MV-4-11 (cell line): Measurements from ENCODE around the gene CTSK.
"Not testable (repeated sequence)": the region's sequence is repeated elsewhere in the genome, so short reads cannot be mapped to it uniquely, and the experiment has no call there.

ENCODE experiments used
- DNase-seq: peaks from one replicate; lab custom pipeline; 2025; lab: John Stamatoyannopoulos, UW

The CTSK gene

GRCh38 chr1:150808121-150808520 is at the start of gene CTSK:
Gene CTSK, minus strand, starts transcription at chr1:150808260. Its CDS starts 1,455 bp downstream, at chr1:150806805.
- DNase-seq: no peak

DNA sequence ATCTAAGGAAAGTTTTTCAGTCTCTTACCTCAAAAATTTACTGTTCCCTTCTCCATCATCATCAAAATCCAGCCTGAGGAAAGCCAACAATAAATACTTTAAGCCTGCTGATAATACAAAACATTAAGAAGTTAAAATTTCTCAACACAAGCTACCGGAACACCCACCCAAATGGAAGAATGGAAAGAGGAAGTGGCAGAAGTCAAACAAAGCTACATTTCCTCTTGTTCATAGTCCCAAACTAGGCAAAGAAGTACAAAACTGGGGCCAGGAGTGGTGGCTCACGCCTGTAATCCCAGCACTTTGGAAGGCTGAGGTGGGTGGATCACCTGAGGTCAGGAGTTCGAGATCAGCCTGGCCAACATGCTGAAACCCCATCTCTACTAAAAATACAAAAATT is 44.7 kb upstream of the CTSK start:
- DNase-seq: peak; percentile 86

DNA sequence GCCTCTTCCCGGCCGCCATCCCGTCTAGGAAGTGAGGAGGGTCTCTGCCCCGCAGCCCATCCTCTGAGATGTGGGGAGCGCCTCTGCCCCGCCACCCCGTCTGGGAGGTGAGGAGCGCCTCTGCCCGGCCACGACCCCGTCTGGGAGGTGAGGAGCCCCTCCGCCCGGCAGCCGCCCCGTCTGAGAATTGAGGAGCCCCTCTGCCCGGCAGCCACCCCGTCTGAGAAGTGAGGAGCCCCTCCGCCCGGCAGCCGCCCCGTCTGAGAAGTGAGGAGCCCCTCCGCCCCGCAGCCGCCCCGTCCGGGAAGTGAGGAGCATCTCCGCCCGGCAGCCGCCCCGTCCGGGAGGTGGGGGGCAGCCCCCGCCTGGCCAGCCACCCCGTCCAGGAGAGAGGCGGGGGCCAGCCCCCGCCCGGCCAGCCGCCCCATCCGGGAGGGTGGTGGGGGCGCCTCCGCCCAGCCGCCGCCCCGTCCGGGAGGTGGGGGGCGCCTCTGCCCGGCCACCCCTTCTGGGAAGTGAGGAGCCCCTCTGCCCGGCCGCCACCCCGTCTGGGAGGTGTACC is 42.8 kb upstream of the CTSK start:
- DNase-seq: not testable (repeated sequence)

DNA sequence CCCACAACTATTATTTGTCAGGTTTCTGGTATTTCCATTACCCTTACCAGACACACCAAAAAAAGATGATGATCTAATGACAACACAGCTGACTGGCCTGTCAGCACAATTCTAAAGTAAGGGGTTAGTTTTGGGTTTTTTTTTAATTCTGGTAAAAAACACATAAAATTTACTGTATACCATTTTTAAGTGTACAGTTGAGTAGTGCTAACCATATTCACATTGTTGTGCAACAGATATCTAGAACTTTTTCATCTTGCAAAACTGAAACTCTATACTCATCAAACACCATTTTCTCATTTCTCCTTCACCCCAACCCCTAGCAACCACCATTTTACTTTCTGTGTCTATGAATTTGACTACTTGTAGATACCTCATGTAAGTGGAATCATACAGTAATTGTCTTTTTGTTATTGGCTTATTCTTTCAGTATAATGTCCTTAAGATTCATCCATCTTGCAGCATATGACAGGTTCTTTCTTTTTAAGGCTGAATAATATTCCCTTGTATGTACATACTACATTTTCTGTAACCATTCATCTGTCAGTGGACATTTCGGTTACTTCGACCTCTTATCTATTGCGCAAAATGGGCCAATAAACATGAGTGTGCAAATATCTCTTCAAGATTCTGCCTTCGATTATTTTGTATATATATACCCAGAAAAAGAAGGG is 38.5 kb upstream of the CTSK start:
- peak; percentile 51 for DNase-seq

DNA sequence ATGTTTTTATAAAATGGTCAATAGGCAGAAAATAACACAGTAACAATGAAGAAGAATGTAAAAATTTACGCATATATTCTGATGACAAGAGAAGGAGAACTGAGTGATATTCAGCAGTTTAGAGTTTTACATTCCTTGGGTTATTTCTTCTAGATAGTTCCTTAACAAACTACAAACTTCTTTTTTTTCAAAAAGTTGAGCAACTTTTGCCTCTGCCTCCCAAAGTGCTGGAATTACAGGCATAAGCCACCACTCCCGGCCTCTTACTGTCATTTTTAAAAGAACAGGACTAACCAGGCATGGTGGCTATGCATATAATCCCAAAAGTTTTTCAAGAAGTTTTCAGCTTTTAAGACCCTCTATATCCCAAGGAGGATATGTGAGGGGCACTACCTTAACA is 35.4 kb upstream of the CTSK start:
- DNase-seq: no peak

- no peak for DNase-seq
Observed at GRCh38 chr1:150842964-150843363, 34.9 kb upstream of the CTSK start.

DNA sequence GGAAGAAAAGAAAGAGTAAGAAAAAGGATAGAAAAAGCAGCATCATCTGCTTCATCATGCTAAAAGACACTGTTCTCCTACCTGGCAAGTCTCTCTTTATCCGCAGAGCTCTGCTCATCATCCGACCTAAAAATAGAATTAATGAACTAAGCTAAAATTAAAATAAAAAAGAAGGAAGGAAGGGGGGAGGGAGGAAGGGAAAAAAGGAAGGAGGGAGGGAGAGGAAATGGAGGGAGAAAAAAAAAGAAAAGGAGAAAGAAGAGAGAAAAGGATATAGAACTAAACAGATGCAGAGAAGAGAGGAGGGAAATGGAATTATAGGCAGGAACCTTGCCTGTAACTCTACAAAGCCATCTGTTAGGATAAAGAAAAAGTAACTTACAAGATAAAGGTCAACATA is 34.3 kb upstream of the CTSK start:
- no peak for DNase-seq

DNA sequence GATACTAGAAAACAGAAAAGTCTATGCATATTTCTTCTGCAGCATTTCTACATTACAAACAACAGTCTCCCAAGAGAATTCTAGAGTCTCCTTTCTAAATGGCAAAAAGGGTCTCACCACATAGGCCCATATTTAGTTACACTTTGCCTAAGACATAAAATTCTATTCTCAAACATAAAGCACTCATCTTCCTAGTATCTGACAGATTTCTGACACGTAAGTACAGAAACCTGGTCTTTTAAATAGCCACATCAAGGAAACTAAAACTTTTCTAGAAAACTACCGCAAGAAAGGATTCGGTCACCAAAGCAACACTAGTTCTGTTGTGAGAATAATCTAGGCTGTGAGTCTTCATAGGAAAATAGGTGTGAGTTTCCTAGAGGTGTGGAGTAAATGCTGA is 33.6 kb upstream of the CTSK start:
- no peak for DNase-seq

DNA sequence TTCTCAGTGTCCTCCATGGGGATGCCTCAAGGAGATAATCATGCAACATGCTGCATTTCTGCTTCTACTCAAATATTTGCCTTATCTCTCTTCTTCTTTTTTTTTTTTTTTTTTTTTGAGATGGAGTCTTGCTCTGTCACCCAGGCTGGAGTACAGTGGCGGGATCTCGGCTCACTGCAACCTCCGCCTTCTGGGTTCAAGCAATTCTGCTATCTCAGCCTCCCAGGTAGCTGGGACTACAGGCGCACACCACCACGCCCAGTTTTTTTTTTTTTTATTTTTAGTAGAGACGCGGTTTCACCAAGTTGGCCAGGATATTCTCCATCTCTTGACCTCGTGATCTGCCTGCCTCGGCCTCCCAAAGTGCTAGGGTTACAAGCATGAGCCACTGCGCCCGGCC is 32.8 kb upstream of the CTSK start:
- DNase-seq: not testable (repeated sequence)

DNA sequence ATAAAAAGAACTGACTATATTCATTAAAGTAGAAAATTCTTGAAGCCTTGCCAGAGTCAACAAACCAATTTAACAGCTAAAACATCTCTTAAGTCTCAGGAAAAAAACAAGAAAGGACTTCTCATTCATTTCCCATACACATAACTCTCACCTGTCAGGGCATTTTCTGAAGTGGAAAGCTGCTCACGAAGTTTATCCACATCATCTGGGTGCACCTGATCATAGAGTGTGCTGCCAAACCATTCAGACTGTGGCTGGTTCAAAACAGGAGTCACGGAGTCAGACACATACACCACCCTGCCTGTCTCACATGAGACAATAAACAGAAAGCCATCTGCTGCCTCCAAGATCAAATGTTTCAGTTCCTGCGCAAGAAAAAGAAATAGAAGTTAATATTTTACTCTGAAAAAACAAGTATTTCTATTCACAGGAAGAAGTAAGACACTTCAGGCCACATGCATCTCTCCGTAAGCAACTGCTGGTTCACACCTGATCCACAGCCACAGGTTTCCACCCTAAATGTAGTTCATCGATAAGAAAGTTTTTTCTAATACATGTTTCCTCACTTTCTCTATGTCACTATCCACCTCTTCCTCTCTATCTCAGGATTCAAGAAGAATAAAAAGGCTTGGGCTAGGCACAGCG is 28.2 kb upstream of the CTSK start:
- DNase-seq: no peak

DNA sequence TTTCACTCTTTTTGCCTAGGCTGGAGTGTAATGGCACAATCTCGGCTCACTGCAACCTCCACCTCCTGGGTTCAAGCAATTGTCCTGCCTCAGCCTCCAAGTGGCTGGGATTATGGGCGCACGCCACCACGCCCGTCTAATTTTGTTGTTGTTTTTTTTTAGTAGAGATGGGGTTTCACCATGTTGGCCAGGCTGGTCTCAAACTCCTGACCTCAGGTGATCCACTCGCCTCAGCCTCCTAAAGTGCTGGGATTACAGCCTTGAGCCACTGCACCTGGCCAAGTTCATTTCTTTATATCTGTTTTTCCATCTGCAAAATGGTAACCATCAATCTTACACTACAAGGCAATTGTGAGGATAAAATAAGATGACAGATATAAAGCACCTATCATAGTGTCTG is 25.9 kb upstream of the CTSK start:
- DNase-seq: not testable (repeated sequence)

DNA sequence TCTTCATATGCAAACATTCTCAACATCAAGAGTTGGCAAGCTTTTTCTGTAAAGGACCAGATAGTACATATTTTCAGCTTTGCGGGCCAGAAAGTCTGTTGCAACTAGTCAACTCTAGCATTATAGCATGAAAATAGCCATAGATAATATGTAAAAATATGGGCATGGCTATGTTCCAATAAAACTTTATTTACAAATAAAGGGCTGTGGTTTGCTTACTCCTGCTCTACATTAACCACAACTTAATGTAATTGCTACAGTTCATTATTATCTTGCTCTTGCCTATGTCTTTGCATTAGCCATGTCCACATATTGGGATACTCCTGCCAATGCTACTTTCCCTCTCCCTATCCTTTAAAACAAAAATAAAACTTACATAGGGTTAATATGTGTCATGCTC is 24.5 kb upstream of the CTSK start:
- no peak for DNase-seq

DNA sequence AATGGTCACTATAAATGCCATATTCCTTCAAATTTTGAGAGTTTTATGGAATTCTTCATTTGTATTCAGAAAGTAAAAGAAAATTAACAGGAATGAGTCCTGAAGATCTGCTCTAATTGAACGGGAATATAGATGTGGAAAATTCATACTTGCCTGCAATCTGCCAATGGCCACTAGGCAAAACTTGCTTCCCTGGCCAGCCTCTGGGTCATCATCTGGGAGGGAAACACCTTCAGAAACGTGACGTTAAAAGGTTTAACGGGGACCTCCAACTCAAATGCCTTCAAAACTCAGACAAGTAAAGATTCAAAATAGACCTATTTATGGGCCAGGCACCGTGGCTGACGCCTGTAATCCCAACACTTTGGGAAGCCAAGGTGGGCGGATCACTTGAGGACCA is 21.7 kb upstream of the CTSK start:
- no peak for DNase-seq

GRCh38 chr1:150826299-150826698 is 18.2 kb upstream of the CTSK start:
- DNase-seq: no peak

GRCh38 chr1:150820730-150821512 is 12.9 kb upstream of the CTSK start:
- peak; percentile 40 for DNase-seq

GRCh38 chr1:150815871-150816270 is 7.8 kb upstream of the CTSK start:
- no peak for DNase-seq

- peak; percentile 43 for DNase-seq
Observed at GRCh38 chr1:150813028-150813707, 5.1 kb upstream of the CTSK start.

DNA sequence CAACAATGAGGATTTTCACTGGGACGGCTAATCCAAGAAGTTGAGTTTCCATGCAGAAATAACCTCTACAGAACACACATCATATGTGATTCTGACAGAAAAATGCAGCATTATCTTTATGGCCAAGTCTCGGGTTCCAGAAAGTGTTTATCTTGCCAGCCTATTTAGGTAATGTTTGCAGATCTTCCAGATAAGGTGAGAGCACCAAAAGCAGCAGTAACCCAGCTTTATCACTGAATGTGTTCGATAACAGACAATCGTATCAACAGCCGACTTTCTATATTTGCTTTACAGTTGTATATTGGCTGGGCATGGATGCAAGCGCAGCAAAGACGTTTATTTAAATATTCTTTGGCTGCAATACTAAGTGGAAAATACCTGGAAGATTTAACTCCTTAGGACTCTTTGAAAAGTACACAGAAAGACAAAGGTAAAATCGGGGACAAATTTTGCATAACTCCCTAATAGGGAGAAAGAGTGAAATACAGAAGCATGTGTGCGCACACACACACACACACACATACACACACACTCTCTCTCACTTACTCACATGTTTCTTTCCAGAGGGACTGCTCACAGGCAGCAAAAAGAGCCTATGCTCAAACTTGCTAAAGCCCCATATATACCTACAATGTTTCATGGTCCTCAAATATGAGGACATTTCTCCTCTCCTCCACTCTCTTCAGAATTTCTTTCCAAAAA is 3.0 kb upstream of the CTSK start:
- DNase-seq: no peak

GRCh38 chr1:150809651-150810050 is 1.6 kb upstream of the CTSK start:
- DNase-seq: no peak

DNA sequence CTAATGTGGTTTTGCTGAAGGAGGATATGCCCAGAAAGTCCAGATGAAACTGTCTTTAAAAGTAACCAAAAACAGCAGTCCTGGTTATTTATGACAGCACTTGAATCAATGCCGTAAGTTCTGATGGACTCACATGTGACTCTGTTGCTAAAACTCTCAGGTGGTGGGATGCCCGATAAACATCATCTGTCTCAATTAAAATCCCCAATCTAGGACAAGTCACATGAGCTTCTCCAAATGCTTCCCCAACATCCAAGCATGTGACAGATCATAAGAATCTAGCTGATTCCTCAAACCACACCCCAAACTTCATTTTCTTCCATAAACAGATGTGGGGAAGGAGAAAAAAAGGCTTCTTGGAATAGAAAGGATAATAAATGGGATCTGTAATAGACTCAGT is 786 bp upstream of the CTSK start:
- DNase-seq: no peak

- peak; percentile 77 for DNase-seq
Observed at GRCh38 chr1:150807249-150808023, 624 bp downstream of the CTSK start.
